SK-N-SH (cell line): ENCODE measurements around the gene C1QTNF9.

Experiments
- CTCF ChIP-seq: fragments of 200-600 bp; sonication (generic); IDR thresholded peaks from 2 replicates; pipeline ENCODE4 v1.6.1; 2017; ENCODE audit warnings: antibody characterized with exemption, mild to moderate bottlenecking, moderate library complexity
- RAD21 ChIP-seq: IDR thresholded peaks from 2 replicates; pipeline ENCODE4 v1.6.1; 2012; ENCODE audit warnings: mild to moderate bottlenecking, low read length
- YY1 ChIP-seq: IDR thresholded peaks from 2 replicates; pipeline ENCODE4 v1.4.0; 2012; ENCODE audit warnings: low read depth, mild to moderate bottlenecking

GRCh38 chr13:24323739-24324075, 14.3 kb downstream of the C1QTNF9 start:
- TF ChIP-seq RAD21 (no peak), CTCF (no peak), YY1 (no peak)
